ENCODE results near the gene FOXL2. TPM values are rescaled to one million over a fixed set of nuclear protein-coding genes. Genes with fewer than 3 reads are reported as not detected.

The FOXL2 gene
- total RNA-seq = not detected
- long read RNA-seq = 0 reads

DNA sequence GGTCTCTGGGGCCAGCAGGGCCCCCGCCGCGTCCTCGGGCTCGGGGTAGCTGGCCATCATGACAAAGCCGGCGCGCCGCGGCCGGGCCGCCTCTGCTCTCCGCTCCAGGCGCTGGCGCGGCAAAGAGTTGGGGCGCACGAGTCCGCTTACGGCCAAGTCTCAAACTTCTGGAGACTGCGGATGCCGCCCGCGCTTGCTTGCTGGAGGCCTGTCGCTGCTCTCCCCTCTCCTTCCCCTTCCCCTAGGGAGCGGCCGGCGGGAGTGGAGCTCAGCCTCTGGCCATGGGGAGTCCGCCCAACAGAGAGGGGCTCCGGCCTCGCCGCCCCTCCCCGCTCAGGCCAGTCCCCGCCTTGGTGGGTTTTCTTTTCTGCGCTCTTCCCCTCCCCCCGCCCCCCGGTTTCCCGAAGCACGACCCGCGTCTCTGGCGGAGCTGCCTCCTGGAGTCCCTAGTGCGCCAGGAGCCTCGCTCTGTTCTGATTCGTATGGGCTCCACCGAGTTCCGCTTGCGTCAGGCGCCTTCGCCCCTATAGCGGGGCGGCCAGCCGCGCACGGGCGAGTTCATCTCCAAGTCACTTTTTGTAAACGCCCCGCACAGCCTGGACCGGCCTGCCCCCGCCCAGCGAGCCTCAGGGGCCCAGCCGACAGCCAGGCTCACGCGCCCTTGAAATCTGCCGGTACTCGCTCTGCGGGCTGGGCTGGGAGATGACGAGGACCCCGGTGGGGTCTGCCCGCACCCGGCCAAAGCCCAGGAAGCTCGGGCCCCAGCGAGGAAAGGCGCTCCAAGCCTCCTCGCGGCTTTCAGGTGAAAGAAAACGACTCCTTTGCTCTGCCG is at the start of gene FOXL2, which contains the start of gene FOXL2NB:
TSS of gene FOXL2 (minus strand) at position 475 of the 832 bp plus-strand sequence. CDS start at position 60, 415 bp downstream.
TSS of gene FOXL2NB (plus strand) at position 555 of the 832 bp plus-strand sequence. CDS start at position 703, 148 bp downstream.
- ATAC-seq (ENCODE audit: poor library complexity) (peak; percentile 30), DNase-seq (no peak)
- intact Hi-C loops (cut with DNase I) = no loop called here

DNA sequence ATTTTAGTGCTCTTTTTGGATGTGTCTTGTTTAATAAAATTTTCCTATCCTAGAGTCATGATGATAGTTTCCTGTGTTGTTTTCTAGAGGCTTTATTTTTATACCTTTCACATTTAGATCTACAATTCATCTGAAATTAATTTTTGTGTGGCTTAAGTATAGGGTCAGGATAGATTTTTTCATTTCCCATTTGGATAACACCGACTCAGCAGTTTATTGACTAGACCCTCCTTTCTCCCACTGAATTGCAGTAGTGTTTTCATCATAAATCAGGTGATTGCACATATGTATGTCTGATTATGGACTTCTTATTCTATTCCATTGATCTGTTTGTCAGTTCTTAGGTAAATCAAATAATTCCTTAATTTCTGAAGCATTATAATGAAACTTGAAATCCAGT is 48.8 kb upstream of the FOXL2 start:
- intact Hi-C loops (cut with DNase I) = no loop called here
- ATAC-seq (ENCODE audit: poor library complexity) (no peak), DNase-seq (no peak)

DNA sequence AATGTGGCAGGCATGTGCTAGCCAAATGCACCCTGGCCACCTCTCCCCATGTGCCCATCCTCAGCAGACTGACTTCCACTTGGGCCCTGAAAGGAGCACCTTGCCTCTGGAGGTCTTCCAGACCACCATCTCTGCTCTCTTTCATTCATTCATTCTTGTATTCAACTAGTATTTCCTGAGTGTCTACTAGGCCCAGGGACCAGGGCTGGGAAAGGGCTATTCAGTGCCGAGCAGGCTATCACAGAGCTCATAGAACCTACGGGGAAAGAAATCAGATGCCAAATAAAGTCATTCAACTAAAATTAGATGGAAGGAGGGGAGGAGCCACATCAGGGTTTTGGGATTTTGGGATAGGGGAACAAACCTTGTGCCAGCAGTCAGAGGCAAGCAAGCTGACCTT is 40.2 kb upstream of the FOXL2 start:
- ATAC-seq (ENCODE audit: poor library complexity) = no peak
- no peak for DNase-seq
- intact Hi-C loops (cut with DNase I) = no loop called here

DNA sequence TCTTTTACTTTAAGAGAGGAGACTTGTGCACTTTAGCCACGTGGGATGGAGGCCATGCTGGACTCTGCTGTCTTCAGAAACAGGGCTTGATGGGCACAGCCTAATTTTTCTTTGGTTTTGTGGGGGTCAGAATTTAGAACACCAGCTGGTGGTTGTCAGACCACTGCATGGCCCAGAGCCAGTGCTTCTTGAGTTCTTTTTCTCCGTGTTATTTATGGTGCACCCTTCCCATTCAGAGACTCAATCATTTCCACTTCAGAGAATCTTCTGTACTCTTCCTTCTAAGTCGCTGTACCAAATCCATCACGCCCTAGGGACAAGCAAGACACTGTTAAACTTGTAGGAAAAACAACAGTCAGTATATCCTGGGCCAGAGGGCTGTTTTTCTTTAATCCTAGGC is 39.0 kb upstream of the FOXL2 start:
- intact Hi-C loops (cut with DNase I) = no loop called here
- no peak for DNase-seq
- ATAC-seq (ENCODE audit: poor library complexity) = no peak

DNA sequence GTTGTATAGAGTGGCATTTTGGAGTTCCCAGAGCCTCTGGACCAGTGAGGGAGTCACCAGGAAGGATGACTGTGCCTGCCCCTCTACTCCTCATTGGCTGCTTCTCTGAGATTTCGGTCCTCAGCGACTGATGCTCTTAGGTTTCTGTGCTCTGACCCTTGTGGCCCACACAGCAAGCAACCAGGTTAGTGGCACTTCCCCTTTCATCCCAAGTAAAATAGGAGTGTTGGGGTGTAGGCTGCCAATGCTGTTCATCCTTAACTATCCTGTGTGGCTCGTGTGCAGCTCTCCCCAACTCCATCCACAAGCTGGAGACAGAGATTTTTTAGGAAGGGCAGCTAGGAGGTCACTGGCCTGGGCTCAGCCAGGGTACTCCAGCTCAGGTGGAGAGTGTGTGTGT is 37.9 kb upstream of the FOXL2 start:
- ATAC-seq (ENCODE audit: poor library complexity) (no peak), DNase-seq (no peak)
- intact Hi-C loops (cut with DNase I) = no loop called here

DNA sequence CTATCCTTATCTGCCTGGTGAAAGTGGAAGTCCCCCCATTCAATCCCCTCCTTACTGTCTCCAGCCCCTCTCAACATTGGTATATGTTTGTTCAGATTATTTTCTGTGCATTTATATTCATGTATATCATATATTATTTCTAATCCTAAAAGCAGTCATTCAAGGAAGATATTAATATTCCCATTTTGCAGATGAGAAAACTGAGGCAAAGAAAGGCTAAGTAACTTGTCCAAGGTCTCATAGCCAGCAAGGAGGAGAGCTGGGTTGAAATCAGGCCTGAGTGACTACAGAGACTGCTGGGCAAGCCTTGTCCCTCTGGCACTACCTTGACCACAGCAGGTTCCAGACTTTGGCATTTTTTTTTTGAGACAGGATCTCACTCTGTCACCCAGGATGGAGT is 29.1 kb upstream of the FOXL2 start:
- DNase-seq (no peak), ATAC-seq (ENCODE audit: poor library complexity) (no peak)
- intact Hi-C loops (cut with DNase I) = no loop called here

DNA sequence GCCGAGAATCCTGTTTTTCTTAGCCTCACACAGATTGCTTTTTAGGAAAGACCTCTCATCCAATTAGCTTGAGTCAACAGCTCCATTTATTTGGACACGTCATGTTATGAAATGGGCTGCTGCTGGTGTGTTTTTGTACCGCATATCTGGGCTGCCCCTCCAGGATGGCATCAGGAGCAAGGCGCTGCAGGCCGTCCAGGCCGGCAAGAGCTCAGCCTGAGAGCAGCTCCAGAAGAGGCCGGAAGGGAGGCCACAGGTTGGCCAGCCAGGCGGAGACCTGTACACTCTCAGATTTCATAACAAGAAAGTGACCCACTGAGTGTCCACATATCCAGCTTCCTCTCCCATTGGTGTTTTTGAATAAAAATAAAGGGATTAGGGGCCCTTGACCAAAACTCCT is 28.4 kb upstream of the FOXL2 start:
- intact Hi-C loops (cut with DNase I) = no loop called here
- ATAC-seq (ENCODE audit: poor library complexity) (no peak), DNase-seq (no peak)

DNA sequence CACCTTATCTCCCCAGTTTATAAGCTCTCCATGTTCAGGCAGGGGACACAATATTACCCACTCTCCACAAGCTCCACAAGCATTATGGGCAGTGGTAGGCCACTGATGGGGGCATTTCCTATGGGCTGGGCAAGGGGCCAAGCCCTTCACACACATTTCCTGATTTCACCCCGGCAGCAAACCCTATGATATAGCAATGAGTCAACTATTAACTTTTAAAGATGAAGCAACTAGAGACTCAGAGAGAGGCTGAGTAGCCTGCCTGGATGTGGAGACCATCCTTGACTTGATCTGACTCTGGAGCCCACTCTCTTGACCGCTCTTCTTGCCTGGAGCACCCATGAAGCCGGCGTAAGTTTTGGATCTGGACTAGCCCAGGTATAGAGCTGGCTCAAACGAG is 27.5 kb upstream of the FOXL2 start:
- intact Hi-C loops (cut with DNase I) = no loop called here
- DNase-seq (no peak), ATAC-seq (ENCODE audit: poor library complexity) (no peak)

DNA sequence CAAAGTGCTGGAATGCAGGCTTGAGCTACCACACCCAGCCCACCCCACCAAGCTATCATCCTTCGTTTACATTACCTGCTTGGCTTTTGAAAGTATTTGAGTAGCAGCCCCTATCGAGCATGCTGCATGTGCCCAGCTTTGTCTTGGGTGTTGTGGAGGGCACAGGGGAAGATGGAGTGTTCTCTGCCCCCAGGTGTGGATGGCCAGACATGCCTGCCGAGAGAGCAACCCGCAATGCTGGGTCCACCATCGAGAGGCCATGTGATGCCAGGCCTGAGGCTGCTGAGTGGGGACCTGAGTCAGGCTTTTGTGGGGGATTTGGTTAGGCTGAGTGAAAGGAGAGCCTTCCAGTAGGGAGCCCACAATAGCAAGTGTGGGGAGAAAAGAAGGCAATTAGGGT is 26.0 kb upstream of the FOXL2 start:
- ATAC-seq (ENCODE audit: poor library complexity) (no peak), DNase-seq (no peak)
- intact Hi-C loops (cut with DNase I) = no loop called here

DNA sequence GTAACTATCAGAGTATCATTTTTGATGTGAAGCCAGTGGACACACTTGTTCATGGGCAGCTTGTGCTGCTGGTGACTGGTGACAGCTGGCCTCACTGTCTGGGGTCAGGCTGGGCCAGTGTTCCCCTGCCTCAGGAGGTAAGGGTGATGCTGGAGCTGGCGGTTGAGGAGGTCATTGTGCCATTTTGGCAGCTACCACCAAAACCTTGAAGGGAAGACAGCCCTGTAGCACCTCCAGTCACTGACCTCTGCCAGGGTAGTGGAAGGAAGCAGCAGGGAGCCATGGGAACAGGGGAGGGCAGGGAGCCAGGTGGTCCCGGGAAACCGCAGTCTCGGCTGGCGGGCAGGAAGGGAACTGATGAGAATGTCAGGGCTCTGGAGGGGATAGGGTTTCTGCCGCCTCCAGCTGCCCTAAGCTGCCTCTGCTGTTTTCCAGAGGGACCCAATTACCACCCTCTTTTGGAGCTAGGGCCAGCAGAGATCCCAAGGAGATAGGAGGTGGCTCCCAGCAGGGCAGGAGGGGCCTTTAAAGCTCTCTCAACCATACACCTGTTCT is 24.9 kb upstream of the FOXL2 start:
- intact Hi-C loops (cut with DNase I) = no loop called here
- DNase-seq = no peak
- ATAC-seq (ENCODE audit: poor library complexity) = no peak

DNA sequence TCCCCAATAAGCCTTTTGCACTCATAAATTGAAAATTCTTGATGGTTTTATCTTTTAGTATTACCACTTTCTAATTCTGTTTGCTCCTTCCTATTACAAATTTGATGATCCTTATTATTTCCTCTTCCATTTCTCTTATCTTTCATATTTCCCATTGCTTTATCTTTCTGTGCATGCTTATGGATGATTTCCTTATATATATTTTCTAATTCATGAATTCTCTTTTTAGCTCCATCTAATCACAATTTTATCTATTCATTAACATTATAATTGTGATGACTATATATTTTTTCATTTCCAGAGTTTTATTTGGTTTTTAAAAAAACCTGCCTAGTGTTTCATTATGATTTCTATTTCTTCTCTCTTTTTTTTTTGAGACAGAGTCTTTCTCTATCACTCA is 18.0 kb upstream of the FOXL2 start:
- DNase-seq (no peak), ATAC-seq (ENCODE audit: poor library complexity) (no peak)
- intact Hi-C loops (cut with DNase I) = no loop called here

DNA sequence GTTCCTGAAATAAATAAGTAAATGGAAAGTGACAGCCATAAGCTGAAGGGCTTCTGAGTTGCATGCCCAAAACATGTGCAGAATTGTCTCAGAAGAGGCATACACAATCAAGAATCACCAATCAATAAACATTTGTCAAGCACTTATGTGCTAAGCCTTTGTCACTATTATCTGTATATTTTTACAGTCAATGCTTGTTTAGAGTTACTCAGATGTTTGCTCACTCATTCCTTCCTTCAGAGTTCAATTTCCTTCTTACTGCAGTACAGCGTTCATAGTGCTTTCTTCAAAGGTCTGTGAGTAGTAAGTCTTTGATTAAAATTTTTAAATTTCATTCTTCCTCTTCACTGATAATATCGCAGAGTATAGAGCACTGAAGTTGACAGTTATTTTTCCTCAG is 17.3 kb upstream of the FOXL2 start:
- no peak for ATAC-seq (ENCODE audit: poor library complexity)
- intact Hi-C loops (cut with DNase I) = no loop called here
- no peak for DNase-seq

DNA sequence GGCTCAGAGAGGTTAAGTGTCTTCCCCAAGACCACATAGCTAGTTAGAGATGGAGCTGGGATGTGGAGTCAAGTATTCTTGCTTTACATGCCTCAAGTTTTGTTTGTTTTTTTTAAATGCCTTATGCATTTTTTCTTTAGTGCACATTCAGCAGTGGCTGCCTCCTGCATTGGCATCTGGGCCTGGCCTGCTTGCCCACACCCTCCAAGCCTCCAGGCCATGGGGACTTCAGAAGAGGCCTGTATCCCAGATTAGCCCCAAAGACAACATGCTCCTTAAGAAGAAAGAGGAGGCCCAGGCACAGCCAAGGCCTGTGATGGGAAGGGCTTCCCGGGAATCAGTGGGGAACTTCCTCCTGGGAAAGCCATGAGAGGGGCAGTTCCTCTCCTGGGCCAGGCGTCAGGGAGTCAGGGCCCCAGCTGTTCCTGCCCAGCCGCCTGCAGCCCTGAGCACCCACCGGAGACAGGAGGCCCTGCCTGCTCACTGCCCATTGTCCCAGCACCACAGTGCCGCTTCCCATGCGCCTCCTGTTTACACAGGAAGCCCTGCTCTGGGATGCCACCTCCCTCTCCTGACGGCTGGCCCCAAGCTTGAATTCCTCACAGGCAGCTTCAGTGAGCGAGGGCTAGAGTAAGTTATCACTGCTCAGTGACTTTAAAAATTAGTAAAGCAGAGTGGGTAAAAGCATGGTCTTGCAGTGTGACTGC is 16.1 kb upstream of the FOXL2 start:
- DNase-seq (no peak), ATAC-seq (ENCODE audit: poor library complexity) (no peak)
- intact Hi-C loops (cut with DNase I) = no loop called here

DNA sequence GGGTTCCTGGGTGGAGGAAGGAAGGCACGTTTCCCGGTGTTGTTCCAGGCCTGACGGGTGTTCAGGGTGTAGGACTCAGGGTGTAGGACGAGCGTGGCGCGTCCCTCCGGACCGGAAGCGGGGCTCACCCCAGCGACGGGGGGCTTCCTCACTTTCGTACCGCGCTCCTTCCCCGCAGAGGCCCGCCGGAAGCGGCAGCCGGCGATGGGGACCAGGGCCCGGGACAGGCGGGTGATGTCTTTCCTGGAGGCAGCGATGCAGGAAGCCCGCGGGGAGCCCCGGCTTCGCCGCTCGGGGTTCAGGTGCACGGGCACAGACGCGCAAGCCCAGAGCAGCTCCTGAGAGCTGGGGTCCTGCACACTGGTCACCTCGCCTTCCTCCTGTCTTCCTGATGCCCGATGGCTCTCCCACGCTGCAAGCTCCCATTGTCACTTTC is 13.5 kb upstream of the FOXL2 start:
- intact Hi-C loops (cut with DNase I) = no loop called here
- no peak for DNase-seq
- no peak for ATAC-seq (ENCODE audit: poor library complexity)

DNA sequence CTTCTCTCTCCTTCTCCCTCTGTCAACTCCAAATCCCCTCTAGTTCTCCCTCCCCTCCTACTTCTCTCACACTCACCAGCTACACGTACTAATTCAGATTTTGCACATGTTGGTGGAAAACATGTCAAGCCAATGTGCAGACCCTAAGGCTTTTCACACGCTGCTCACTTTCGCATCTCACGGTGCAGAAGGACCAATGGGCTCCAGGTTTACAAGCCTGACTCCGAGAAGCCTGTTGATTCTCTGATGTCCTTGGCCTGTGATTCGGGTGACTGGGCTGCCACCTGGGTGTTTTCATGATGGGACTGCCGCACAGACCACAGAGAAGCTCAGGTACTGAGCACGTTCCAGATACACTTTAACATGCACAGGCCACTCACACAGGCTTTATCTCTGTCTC is 3.8 kb upstream of the FOXL2 start:
- intact Hi-C loops (cut with DNase I) = no loop called here
- no peak for DNase-seq
- no peak for ATAC-seq (ENCODE audit: poor library complexity)

DNA sequence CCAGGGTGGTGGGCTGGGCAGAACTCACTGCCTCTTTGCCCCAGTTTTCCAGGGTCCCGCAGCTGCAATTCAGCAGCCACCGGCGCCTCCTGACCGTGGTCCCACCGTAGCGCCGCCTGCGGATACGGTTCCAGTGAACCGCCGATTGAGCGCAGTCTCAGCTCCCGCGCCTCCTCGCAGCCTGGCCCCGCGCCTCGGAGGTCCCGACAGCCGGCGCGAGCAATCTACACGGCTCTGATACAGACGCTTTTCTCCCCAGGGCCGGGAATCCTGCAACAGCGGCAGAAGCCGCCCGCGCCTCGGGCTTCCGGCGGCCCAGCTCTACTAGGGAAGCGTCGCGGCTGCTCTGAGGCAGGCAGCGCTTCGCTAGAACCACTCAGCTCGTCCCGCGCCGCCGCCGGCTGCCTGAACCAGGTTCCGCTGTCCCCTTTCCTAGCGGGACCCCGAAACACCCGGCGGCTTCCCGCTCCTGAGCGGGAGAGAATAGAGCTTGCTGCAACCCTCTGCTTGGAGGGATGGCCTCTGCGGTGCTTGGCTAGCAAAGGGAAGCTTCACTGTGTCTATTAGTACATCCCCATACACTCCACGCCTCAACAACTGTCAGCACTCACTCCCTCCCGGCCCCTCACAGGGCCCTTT is 3.2 kb upstream of the FOXL2 start:
- DNase-seq = no peak
- ATAC-seq (ENCODE audit: poor library complexity) = peak; percentile 57
- intact Hi-C loops (cut with DNase I) = no loop called here

DNA sequence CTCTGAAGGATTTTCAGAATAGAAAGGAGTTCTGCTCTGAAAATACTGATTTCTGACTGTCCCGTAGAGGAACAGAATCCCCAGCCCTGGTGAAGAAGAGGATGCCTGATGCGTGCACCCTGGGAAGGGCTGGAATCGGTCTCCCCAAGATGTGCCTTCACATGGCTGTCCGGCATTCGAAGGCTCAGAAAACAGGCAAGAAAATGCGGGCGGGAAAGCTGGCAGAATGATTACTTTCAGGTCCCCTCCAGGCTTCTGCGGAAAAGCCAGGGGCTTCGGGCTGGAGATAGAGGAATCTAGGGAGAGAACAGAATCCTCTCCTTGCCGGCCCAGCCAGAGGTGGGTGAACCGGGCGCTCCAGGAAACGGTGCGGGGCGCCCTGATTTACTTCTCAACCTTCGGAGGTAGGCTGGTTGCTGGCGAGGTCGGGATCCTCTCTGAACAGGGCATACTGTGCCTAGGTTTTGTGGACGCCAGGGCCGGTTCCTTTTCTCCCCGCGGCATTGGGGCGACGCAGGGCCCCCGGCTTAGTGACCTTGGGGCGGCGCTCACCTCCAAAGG is 2.6 kb upstream of the FOXL2 start:
- intact Hi-C loops (cut with DNase I) = no loop called here
- no peak for ATAC-seq (ENCODE audit: poor library complexity)
- no peak for DNase-seq

DNA sequence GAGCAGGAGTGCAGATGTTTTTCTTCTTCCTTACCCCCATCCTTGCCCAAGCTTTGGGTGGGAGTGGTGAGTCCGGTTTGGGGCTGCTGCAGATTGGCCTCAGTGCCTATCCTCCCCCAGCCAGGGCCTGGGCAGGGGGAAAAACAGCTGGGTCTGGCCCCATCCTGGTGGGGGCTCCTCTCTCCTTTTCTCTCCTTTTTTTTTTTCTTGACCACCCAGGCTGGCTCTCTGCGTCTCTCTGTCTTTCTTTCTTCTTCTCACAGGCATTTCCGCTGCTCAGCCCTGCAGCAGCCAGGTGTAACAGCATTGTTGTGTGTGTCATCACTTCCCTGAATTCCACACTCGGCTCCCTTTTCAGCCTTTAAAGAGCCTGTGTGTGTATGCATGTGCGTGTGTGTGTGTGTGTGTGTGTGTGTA is 2.1 kb upstream of the FOXL2 start:
- ATAC-seq (ENCODE audit: poor library complexity) = no peak
- intact Hi-C loops (cut with DNase I) = no loop called here
- no peak for DNase-seq

DNA sequence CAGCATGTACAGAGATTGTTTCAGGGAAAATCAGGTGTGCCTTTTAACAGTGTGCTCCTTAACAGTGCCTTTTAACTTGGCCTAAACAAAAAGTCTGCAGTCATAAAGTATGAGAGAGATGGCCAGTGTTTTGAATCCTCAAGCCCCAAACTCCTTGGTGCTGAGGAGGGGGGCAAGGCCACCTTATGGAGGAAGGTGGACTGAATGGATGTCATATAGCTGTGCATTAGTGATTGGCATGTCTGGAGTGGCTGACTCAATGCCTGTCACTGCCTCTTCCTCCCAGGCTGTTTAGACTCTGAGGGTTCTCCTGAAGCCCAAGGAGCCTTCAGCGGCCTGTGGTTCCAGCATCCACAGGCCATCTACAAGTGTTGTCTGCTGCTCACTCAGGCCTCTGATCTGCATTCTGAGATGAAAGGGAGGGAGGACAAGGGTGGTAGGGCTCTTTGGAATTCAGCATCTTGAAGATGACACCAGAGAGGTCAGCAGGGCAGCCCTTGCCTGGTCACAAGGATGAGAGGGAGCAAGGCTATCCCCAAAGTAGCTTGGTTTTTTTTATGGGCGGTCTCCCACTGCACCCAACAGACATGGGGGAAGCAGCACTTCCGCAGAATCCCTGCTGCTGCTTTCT is 1.5 kb upstream of the FOXL2 start:
- ATAC-seq (ENCODE audit: poor library complexity) (no peak), DNase-seq (no peak)
- intact Hi-C loops (cut with DNase I) = no loop called here

Data from Right ventricle myocardium superior (tissue), 1 donor.